NCI-H2227 (cell line): ENCODE data around the gene LSAMP.
"Not testable (repeated sequence)": the region's sequence is repeated elsewhere in the genome, so short reads cannot be mapped to it uniquely, and the experiment has no call there.

Source experiments
- DNase-seq: peaks from one replicate; lab custom pipeline; 2025; ENCODE audit not compliant: unreplicated experiment; lab: John Stamatoyannopoulos, UW

LSAMP gene

GRCh38 chr3:115857518-115858136, 587.7 kb downstream of the LSAMP start:
- DNase-seq = no peak

GRCh38 chr3:115855911-115856310, 589.4 kb downstream of the LSAMP start:
- no peak for DNase-seq

GRCh38 chr3:115853104-115853503, 592.2 kb downstream of the LSAMP start:
- DNase-seq = no peak

- no peak for DNase-seq
These were observed 593.0 kb downstream of the LSAMP start for GRCh38 chr3:115852278-115852677.

GRCh38 chr3:115851571-115851970, 593.7 kb downstream of the LSAMP start:
- DNase-seq = no peak

- DNase-seq = no peak
These were observed 596.6 kb downstream of the LSAMP start for GRCh38 chr3:115848641-115849040.

GRCh38 chr3:115845986-115846385, 599.3 kb downstream of the LSAMP start:
- DNase-seq = no peak

- not testable (repeated sequence) for DNase-seq
These were observed 600.6 kb downstream of the LSAMP start for GRCh38 chr3:115844729-115845128.

- no peak for DNase-seq
These were observed 602.1 kb downstream of the LSAMP start for GRCh38 chr3:115843206-115843605.

GRCh38 chr3:115839246-115839645, 606.0 kb downstream of the LSAMP start:
- no peak for DNase-seq

- no peak for DNase-seq
These were observed 606.5 kb downstream of the LSAMP start for GRCh38 chr3:115838786-115839185.

- DNase-seq = peak; percentile 24
These were observed 608.3 kb downstream of the LSAMP start for GRCh38 chr3:115836944-115837343.

- peak; percentile 21 for DNase-seq
These were observed 609.3 kb downstream of the LSAMP start for GRCh38 chr3:115835946-115836345.

- no peak for DNase-seq
These were observed 611.2 kb downstream of the LSAMP start for GRCh38 chr3:115834068-115834467.

GRCh38 chr3:115833074-115833473, 612.2 kb downstream of the LSAMP start:
- DNase-seq = no peak

GRCh38 chr3:115832265-115832664, 613.0 kb downstream of the LSAMP start:
- DNase-seq = no peak

- DNase-seq = no peak
These were observed 613.4 kb downstream of the LSAMP start for GRCh38 chr3:115831864-115832263.

- no peak for DNase-seq
These were observed 614.4 kb downstream of the LSAMP start for GRCh38 chr3:115830764-115831395.

- no peak for DNase-seq
These were observed 616.9 kb downstream of the LSAMP start for GRCh38 chr3:115828401-115828800.

- DNase-seq = no peak
These were observed 617.8 kb downstream of the LSAMP start for GRCh38 chr3:115827495-115827894.

- no peak for DNase-seq
These were observed 620.2 kb downstream of the LSAMP start for GRCh38 chr3:115825046-115825445.

- no peak for DNase-seq
These were observed 622.2 kb downstream of the LSAMP start for GRCh38 chr3:115823083-115823482.

- DNase-seq = no peak
These were observed 622.7 kb downstream of the LSAMP start for GRCh38 chr3:115822579-115822978.
